GM20431 (cell line): ENCODE results near the gene MXD4.
"Not testable (repeated sequence)": the region's sequence is repeated elsewhere in the genome, so short reads cannot be mapped to it uniquely, and the experiment has no call there.

Experiments
- in situ Hi-C: fragments of 300-500 bp; cut with MseI, MboI; formaldehyde crosslinking; loops from one replicate; pipeline ENCODE4 v1.15.0; 2020; ENCODE audit warnings: low sequenced_read_pairs; ENCODE audit not compliant: unreplicated experiment

MXD4 gene

GRCh38 chr4:2277956-2278355 lies 16.0 kb upstream of the MXD4 start:
- in situ Hi-C loops: no loop called here

- in situ Hi-C loops: no loop called here
Measured at GRCh38 chr4:2276581-2277325, 14.8 kb upstream of the MXD4 start.

DNA sequence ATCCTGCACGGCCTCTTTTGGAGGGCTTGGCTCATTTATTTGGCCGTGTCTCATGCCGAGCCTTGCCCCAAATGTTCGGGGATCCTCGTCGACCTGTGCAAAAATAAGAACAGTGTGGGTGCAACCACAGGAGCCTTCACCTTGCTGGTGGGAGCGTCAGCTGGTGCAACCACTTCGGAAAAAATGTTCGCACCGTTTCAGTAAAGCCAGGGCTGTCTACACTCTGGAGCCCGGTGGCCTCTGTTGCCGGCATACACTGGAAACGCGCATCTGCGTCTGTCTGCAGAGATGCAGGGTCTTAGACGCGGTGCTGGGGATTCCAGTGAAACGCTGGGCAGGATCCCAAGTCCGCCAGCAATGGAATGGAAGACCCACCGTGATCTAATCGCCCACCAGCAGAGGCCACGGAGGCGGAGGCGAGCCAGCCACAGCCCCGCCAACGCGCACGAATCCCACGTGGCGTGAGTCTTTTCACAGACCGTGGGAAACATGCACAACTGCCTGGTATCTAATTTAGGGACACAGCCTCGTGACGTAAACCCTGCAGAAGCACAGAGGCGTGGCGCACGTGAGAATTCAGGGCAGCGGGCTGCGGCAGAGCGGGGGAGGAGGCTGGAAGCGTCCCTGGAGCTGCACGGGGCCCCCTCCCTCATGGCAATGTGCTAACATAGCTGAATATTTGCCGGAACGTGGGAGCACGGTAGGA lies 13.8 kb upstream of the MXD4 start:
- in situ Hi-C loops: no loop called here

DNA sequence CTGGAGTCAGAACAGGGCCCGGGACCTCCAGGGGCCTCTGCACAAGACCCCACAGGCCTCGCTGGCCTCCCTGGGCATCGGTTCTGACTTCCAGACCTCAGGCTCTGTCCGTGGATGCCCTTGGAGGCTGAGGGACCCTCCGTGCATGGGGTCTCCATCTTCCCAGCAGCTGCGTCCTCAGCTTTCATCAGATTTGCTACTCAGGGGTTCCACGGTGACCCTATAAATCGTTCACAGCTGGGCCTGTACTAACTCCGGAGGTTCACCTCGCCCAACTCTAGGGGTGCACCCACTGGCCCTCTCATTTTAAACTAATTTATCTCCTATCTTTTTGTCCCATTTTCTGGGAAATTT lies 13.1 kb upstream of the MXD4 start:
- in situ Hi-C loops: not testable (repeated sequence)

DNA sequence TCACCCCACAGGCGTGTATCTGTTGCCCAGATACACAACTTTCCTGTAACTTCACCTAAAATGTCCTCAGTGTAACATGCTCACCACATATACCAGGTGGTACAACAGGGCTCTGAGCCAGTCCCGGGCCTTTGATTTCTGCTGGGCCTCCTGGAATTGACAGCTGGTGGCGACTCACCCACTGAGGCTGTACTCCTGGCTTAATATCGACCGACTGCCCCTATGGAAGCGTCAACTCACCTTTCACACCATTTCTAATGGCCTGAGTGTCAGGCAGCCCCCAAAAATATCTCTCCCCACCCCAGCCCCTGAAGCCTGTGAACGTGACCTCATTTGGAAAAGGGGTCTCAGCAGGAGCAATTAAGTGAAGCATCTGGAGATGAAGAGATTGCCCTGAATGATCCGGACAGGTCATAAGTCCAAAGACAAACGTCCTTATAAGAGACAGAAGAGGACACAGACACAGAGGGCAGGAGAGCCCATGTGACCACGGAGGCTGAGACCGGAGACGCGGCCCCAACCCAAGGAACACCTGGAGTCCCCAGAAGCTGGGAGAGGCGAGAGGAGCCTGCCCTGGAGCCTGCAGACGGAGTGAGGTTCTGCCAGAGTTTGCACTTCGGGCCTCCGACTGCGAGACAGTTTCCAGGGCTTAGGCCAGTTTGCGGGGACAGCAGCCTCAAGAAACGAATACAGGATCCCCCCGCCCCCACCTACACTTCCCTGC lies 12.6 kb upstream of the MXD4 start:
- in situ Hi-C loops: no loop called here

- in situ Hi-C loops: no loop called here
Measured at GRCh38 chr4:2273657-2274319, 11.9 kb upstream of the MXD4 start.

DNA sequence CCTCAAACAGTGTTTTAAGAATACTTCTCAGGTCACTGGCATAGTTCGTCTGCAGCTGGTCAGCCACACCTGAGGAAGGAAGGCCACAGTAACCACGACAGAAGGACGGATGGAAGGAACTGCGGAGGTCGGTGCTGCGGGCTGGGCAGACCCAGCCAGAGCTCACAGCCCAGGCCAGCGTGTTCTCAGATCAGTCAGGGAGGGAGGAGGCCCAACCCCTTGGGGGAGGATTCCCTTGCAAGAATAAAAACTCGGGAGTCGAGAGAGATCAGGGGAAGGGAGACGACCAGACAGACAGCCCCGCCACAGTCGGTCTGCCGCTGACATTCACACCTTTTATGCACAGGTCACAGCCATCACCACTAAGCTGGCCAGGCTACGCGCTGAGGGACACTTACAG lies 11.3 kb upstream of the MXD4 start:
- in situ Hi-C loops: no loop called here

GRCh38 chr4:2272828-2273120 lies 10.9 kb upstream of the MXD4 start:
- in situ Hi-C loops: no loop called here

- in situ Hi-C loops: no loop called here
Measured at GRCh38 chr4:2272026-2272827, 10.3 kb upstream of the MXD4 start.

GRCh38 chr4:2271279-2272025 lies 9.5 kb upstream of the MXD4 start:
- in situ Hi-C loops: no loop called here

- in situ Hi-C loops: no loop called here
Measured at GRCh38 chr4:2270341-2271165, 8.6 kb upstream of the MXD4 start.

DNA sequence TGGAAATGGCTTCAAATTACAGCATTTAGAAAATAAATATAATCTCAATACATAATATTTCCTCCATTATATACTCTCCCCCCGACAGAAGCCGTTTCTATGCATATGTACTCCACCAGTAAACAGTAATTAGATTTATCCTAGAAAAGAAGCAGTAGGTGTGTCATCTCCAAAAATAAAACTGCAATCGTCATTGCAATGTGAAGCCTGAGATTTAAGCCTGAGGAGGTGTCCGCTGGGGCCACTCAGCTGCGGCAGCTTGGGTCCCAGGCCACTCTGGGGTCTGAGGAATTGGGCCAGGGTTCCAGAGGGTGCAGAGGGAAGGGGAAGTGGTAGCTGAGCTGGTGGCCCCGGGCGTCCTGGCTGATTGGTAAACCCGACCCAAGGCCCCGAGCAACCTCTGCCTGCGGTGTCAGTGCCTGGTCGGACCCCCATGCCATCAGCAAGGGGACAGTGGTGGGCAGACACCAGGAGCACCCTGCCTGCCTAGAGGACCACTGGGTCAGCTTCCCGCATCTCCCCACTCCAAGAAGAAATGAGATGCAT lies 7.8 kb upstream of the MXD4 start:
- in situ Hi-C loops: no loop called here

GRCh38 chr4:2269206-2269531 lies 7.3 kb upstream of the MXD4 start:
- in situ Hi-C loops: no loop called here

GRCh38 chr4:2268357-2269205 lies 6.7 kb upstream of the MXD4 start:
- in situ Hi-C loops: no loop called here

- in situ Hi-C loops: no loop called here
Measured at GRCh38 chr4:2267841-2268240, 5.9 kb upstream of the MXD4 start.

GRCh38 chr4:2267320-2267811 lies 5.5 kb upstream of the MXD4 start:
- in situ Hi-C loops: no loop called here

- in situ Hi-C loops: no loop called here
Measured at GRCh38 chr4:2266821-2267220, 4.9 kb upstream of the MXD4 start.
